SK-N-MC (cell line): ENCODE measurements around the gene RDM1.
"Not testable (repeated sequence)": the region's sequence is repeated elsewhere in the genome, so short reads cannot be mapped to it uniquely, and the experiment has no call there.

ENCODE experiments used
- DNase-seq: peaks from one replicate; pipeline ENCODE4 v3.0.0-alpha.2; 2011; ENCODE audit warnings: low read depth, low spot score
- H3K27ac ChIP-seq: fragments of 200-600 bp; sonication (generic); 2 replicates; pipeline ENCODE4 v1.5.1; 2016; ENCODE audit warnings: mixed run types
- H3K36me3 ChIP-seq: fragments of 200-600 bp; sonication (generic); 2 replicates; pipeline ENCODE4 v1.6.1; 2017; ENCODE audit warnings: antibody characterized with exemption, low read length, mixed read lengths; ENCODE audit not compliant: insufficient read depth
- H3K4me3 ChIP-seq: fragments of 200-600 bp; sonication (generic); 2 replicates; pipeline ENCODE4 v1.5.1; 2016
- H3K9ac ChIP-seq: fragments of 200-600 bp; sonication (generic); 2 replicates; pipeline ENCODE4 v1.8.0; 2017; ENCODE audit warnings: mixed run types, mixed read lengths; ENCODE audit not compliant: insufficient read length
- H3K9me3 ChIP-seq: fragments of 200-600 bp; sonication (generic); 2 replicates; pipeline ENCODE4 v1.6.1; 2017; ENCODE audit warnings: low read depth, mild to moderate bottlenecking, antibody characterized with exemption, low read length, moderate library complexity, mixed read lengths
- EZH2 ChIP-seq: fragments of 200-600 bp; sonication (generic); IDR thresholded peaks from one replicate; pipeline ENCODE4 v1.6.1; 2017; ENCODE audit warnings: antibody characterized with exemption
- FOXP2 ChIP-seq: optimal IDR thresholded peaks from 2 replicates; pipeline ENCODE3; 2011; ENCODE audit warnings: mild to moderate bottlenecking, moderate library complexity; ENCODE audit not compliant: insufficient read depth; ENCODE audit errors: extremely low read length, control extremely low read depth
- POLR2AphosphoS5 ChIP-seq: IDR thresholded peaks from 2 replicates; pipeline ENCODE4 v1.6.1; 2012; ENCODE audit warnings: mild to moderate bottlenecking, low read depth, low read length, borderline replicate concordance

RDM1 gene

DNA sequence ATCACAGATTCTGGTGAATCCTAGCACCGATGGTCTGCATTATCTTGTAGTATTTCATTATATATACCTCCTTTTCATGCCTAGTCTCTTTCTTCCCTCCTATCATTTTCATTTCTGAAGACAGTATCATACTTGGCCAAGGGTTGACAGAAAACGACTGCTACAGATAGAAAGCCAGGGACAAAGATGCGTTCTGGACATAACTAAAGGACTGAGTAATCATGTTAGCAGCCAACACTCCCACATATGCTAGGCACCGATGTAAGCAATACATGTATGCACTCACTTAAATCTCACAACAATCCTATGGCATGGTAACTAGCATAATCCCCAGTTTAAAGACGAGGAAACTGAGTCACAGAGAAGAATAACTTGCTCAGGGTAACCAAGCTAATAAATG is 22.9 kb downstream of the RDM1 start:
- Histone ChIP-seq H3K36me3 (no peaks in the 10 kb centered on the region), H3K9ac (no peak overlapping the region), H3K9me3 (no peaks in the 10 kb centered on the region), H3K27ac (no peak overlapping the region), H3K4me3 (no peak overlapping the region)
- TF ChIP-seq POLR2AphosphoS5 (no peak), FOXP2 (no peak), EZH2 (no peak)
- no peak for DNase-seq

DNA sequence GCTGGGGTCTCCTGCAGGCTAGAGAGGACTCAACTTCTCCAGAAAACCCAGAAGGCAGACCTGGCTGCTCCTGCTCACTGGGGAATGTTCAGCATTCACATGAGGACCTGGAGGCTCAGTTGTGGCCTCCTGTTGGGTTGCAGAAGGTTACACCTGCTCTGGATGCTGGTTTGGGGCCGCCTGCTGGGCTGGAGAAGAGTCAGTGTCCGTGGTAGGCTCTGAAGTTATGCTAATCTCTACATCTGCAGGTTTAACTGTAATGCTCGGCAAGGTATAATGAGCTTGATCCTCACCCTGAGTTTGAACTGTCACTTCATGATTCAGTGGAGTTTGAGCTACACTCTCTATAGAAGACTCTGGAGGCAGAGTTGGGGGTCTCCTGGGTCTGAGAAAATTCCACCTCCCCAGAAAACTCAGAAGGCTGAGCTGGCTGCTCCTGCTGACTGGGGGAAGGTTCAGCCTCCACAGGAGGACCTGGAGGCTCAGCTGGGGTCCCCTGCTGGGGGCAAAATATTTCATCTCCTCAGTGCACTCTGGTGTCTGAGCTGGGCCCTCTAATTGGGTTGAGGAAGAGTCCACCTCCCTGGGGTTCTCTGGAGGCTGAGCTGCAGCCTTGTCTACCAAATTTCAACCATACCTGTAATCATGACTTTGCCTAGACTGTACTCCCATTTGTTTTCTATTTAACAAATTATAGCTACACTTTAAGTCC is 23.5 kb downstream of the RDM1 start:
- Histone ChIP-seq H3K4me3 (no peak overlapping the region), H3K9me3 (no peaks in the 10 kb centered on the region), H3K36me3 (no peaks in the 10 kb centered on the region), H3K27ac (no peak overlapping the region), H3K9ac (no peak overlapping the region)
- no peak for DNase-seq
- TF ChIP-seq FOXP2 = no peak
- TF ChIP-seq EZH2 = no peak

- Histone ChIP-seq H3K27ac (no peak overlapping the region), H3K4me3 (no peak overlapping the region), H3K9me3 (no peaks in the 10 kb centered on the region), H3K9ac (no peak overlapping the region), H3K36me3 (no peaks in the 10 kb centered on the region)
- no peak for TF ChIP-seq POLR2AphosphoS5
- TF ChIP-seq EZH2 = no peak
- no peak for TF ChIP-seq FOXP2
- no peak for DNase-seq
These were observed 24.2 kb downstream of the RDM1 start for GRCh38 chr17:35906191-35906925.

GRCh38 chr17:35903451-35903850 is 27.1 kb downstream of the RDM1 start:
- no peak for DNase-seq
- no peaks in the 10 kb centered on the region for H3K9me3 ChIP-seq
- TF ChIP-seq EZH2 (no peak), FOXP2 (no peak), POLR2AphosphoS5 (no peak)
- H3K27ac ChIP-seq = no peak overlapping the region
- no peaks in the 10 kb centered on the region for H3K36me3 ChIP-seq
- H3K4me3 ChIP-seq = no peak overlapping the region
- H3K9ac ChIP-seq = no peak overlapping the region

DNA sequence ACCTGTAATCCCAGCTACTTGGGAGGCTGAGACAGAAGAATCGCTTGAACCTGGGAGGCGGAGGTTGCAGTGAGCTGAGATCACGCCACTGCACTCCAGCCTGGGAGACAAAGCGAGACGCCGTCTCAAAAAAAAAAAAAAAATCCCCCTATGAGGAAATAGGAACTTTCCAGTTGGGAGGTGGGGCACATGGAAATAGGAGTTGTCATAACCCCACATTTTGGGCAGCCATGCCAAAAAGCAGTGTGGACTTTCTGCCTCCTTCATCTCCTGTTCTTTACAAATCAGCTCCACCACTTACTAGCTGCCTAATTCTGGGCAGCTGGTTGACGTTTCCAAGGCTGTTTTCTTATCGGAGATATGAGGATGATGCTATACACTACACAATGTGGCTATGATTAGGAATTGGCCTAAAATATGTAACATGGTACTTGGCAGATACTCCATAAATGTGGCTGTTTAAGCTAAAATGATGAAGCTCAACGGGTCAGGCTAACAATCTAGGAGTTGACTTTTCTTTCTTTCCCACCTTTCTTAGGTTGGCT is 28.9 kb downstream of the RDM1 start:
- TF ChIP-seq FOXP2 = no peak
- TF ChIP-seq EZH2 = no peak
- no peak for TF ChIP-seq POLR2AphosphoS5
- Histone ChIP-seq H3K27ac (no peak overlapping the region), H3K36me3 (no peaks in the 10 kb centered on the region), H3K4me3 (no peak overlapping the region), H3K9ac (no peak overlapping the region), H3K9me3 (no peaks in the 10 kb centered on the region)
- no peak for DNase-seq

- no peak for DNase-seq
- Histone ChIP-seq H3K9me3 (no peaks in the 10 kb centered on the region), H3K9ac (no peak overlapping the region), H3K4me3 (no peak overlapping the region), H3K36me3 (no peaks in the 10 kb centered on the region), H3K27ac (no peak overlapping the region)
- TF ChIP-seq POLR2AphosphoS5 (no peak), EZH2 (no peak), FOXP2 (no peak)
These were observed 29.7 kb downstream of the RDM1 start for GRCh38 chr17:35900708-35901480.

GRCh38 chr17:35900280-35900679 is 30.3 kb downstream of the RDM1 start:
- H3K27ac ChIP-seq = no peak overlapping the region
- no peak overlapping the region for H3K4me3 ChIP-seq
- H3K9me3 ChIP-seq = no peaks in the 10 kb centered on the region
- no peak overlapping the region for H3K9ac ChIP-seq
- TF ChIP-seq POLR2AphosphoS5 (no peak), FOXP2 (no peak), EZH2 (no peak)
- DNase-seq = no peak
- no peaks in the 10 kb centered on the region for H3K36me3 ChIP-seq

GRCh38 chr17:35898283-35899070 is 32.1 kb downstream of the RDM1 start:
- H3K9me3 ChIP-seq = no peaks in the 10 kb centered on the region
- DNase-seq = no peak
- no peak overlapping the region for H3K27ac ChIP-seq
- H3K9ac ChIP-seq = no peak overlapping the region
- no peak overlapping the region for H3K4me3 ChIP-seq
- TF ChIP-seq EZH2 (no peak), POLR2AphosphoS5 (no peak)
- H3K36me3 ChIP-seq = no peaks in the 10 kb centered on the region

- not testable (repeated sequence) for H3K9ac ChIP-seq, H3K9me3 ChIP-seq, H3K36me3 ChIP-seq, H3K4me3 ChIP-seq, DNase-seq, H3K27ac ChIP-seq
These were observed 32.8 kb downstream of the RDM1 start for GRCh38 chr17:35897772-35898171.
